Activated CD4-positive, alpha-beta memory T cell treated with anti-CD3 and anti-CD28 coated beads, Interleukin-2, amount 10 ng/mL, durations not matched to agents 7 days and 5 days (primary cell): ENCODE results near the gene TCAF1. TPM values are rescaled to one million over a fixed set of nuclear protein-coding genes. Genes with fewer than 3 reads are reported as not detected.
"Not testable (repeated sequence)": the region's sequence is repeated elsewhere in the genome, so short reads cannot be mapped to it uniquely, and the experiment has no call there.

Experiments
- CTCF ChIA-PET: fragments of 350-600 bp; sonication (Branson Sonifier 250); formaldehyde crosslinking; loops from one replicate; lab custom pipeline; 2021; ENCODE audit warnings: antibody characterized with exemption, inconsistent platforms; lab: Charles Lee
- POLR2A ChIA-PET: fragments of 350-600 bp; sonication (Branson Sonifier 250); formaldehyde crosslinking; loops from one replicate; lab custom pipeline; 2021; ENCODE audit warnings: antibody characterized with exemption; lab: Charles Lee
- DNase-seq: peaks from one replicate; pipeline ENCODE4 v3.0.0-alpha.2; 2020
- H3K27ac Mint-ChIP-seq: one replicate; pipeline ENCODE4 v1.8.0; 2021; ENCODE audit warnings: mild to moderate bottlenecking, mixed read lengths
- H3K27me3 Mint-ChIP-seq: one replicate; pipeline ENCODE4 v1.8.0; 2021; ENCODE audit warnings: mixed read lengths
- H3K36me3 Mint-ChIP-seq: one replicate; pipeline ENCODE4 v1.8.0; 2021; ENCODE audit warnings: low read depth, mixed read lengths
- H3K4me1 Mint-ChIP-seq: one replicate; pipeline ENCODE4 v1.8.0; 2021; ENCODE audit warnings: mixed read lengths
- H3K4me3 Mint-ChIP-seq: one replicate; pipeline ENCODE4 v1.8.0; 2021; ENCODE audit warnings: mild to moderate bottlenecking, mixed read lengths
- H3K9me3 Mint-ChIP-seq: one replicate; pipeline ENCODE4 v1.8.0; 2021; ENCODE audit warnings: mixed read lengths
- total RNA-seq, 2 experiments: library from RNA; stranded (reverse); gene quantifications; one replicate each; pipeline ENCODE4 v1.2.3, GENCODE V29; 2021

TCAF1 gene
- total RNA-seq, 2 experiments from 2014 or later, result 24.7 to 25.2 TPM

GRCh38 chr7:143836088-143836487, 65.9 kb downstream of the TCAF1 start:
- CTCF ChIA-PET, DNase-seq, H3K27me3 Mint-ChIP-seq, H3K4me1 Mint-ChIP-seq, H3K36me3 Mint-ChIP-seq, POLR2A ChIA-PET, H3K9me3 Mint-ChIP-seq: not testable (repeated sequence)
- peak overlapping the region; percentile 73 for H3K4me3 Mint-ChIP-seq
- H3K27ac Mint-ChIP-seq, result peak overlapping the region; percentile 88

GRCh38 chr7:143826578-143826977, 75.4 kb downstream of the TCAF1 start:
- POLR2A ChIA-PET, H3K36me3 Mint-ChIP-seq: not testable (repeated sequence)

DNA sequence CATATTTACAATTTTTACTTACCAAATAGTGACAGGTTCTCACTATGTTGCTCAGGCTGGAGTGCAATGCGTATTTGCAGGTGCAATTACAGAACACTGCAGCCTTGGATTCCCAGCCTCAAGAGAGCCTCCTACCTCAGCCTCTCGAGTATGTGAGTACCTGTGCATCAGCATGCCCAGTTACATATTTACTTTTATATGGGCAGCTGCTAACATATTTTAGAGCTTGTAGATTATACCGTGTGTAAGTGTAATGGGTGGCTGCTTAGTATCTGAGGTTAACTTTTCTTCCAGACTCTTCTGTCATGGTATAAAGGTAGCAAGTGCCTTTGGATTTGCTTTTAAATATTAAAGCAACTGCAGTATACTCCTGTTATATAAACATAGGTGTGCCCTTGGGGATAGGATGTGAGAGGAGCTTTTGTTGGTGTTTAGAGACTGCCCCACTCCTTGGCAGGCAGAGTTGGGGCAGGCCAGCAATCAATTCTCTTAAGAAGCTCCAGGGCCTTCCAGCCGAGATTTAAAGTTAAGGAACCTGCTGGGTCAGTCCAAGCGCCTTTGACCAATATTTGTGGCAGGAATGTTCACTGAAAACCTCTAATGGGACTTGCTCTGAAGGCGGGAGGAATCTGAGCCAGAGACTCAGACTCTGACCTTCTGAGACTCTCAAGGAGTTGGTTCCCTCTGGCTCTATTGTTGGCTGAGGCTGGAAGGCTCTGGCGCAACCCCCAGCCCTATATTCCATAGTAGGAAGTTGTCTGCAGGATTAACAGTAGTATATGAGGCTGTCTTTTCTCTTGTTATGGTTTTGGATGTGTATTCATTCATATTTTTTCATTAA, 77.5 kb downstream of the TCAF1 start:
- H3K4me3 Mint-ChIP-seq, H3K9me3 Mint-ChIP-seq, POLR2A ChIA-PET, H3K27me3 Mint-ChIP-seq, DNase-seq, H3K36me3 Mint-ChIP-seq, H3K27ac Mint-ChIP-seq, CTCF ChIA-PET, H3K4me1 Mint-ChIP-seq: not testable (repeated sequence)

More at GRCh38 chr7:143826578-143826977, 75.4 kb downstream of the TCAF1 start:
- H3K9me3 Mint-ChIP-seq, H3K4me1 Mint-ChIP-seq, H3K27ac Mint-ChIP-seq, H3K27me3 Mint-ChIP-seq, CTCF ChIA-PET, H3K4me3 Mint-ChIP-seq, DNase-seq: not testable (repeated sequence)

DNA sequence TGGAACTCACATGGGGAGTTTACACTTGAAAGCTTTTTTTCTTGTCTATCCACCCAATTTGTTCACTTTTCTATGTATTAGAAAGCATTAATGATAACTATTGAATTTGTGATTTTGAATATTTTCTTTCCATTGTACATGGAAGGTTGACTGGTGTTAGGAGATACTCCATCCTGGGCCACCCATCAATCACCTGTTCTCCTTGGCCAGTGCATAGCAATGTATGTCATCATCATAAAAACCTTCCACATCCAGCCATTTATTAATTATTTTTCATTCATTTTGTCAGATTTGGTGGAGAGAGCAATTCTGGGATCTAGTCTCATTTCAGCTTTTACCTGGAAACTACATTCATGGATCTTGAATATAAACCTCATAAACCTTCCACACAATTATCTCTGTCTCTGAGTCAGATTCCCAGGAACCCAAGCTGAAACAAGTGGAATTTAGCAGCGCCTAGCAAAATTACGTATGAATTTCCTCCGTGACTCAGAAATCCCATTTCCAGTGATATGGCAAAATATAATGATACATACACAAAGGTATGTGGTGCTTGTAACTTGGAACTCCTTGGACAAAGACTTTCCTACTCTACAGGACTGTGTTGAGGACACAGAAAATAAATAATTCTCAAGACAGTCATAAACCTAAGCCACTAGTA, 78.2 kb downstream of the TCAF1 start:
- POLR2A ChIA-PET, H3K27me3 Mint-ChIP-seq: not testable (repeated sequence)

DNA sequence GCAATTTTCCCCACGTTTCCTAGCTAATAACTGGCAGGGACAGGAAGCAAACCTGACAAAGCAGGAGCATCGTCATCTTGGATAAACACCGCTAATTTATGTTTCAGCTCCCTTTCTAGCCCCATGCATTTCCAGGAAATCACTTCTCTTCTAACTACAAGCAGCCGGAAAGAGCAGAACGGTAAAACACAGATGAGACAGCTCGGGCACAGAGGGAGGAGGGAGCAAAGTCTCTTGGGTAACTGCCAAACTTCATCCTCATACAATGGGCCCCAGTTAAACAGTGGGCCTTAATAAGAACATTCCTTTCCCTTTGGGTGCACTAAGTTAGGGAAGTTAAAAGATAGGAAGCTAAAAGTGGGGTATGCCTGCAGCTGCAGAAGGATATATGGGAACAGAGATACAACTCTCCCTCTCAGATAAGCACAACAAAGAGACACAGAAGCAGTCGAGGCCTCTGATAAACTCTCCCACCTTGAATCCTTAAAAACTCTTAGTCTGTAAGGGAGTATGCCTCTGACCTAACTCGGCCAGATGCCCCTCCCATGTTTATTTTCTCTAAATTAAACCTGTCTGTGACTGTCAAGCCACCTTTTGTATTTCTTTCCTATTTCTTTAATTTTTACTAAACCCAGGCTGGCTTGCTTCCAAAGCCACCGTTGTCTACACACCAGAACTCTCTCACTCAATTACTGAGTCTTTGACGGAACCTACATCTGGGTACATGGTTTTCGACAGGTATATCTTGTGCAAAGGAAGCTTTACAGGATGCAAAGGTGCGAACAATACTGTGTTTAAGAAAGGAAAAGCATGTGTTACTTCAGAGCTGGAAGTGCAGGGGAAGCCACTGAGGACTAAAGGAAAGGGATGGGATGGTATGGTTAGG, 80.3 kb downstream of the TCAF1 start:
- H3K27me3 Mint-ChIP-seq, H3K27ac Mint-ChIP-seq, H3K36me3 Mint-ChIP-seq, POLR2A ChIA-PET, CTCF ChIA-PET, H3K4me3 Mint-ChIP-seq, DNase-seq, H3K4me1 Mint-ChIP-seq, H3K9me3 Mint-ChIP-seq: not testable (repeated sequence)

More for the DNA sequence above, 78.2 kb downstream of the TCAF1 start:
- H3K27ac Mint-ChIP-seq, CTCF ChIA-PET, H3K36me3 Mint-ChIP-seq, H3K4me1 Mint-ChIP-seq, H3K4me3 Mint-ChIP-seq, H3K9me3 Mint-ChIP-seq, DNase-seq: not testable (repeated sequence)

- H3K27me3 Mint-ChIP-seq, H3K9me3 Mint-ChIP-seq, H3K36me3 Mint-ChIP-seq, H3K4me1 Mint-ChIP-seq, H3K27ac Mint-ChIP-seq, DNase-seq, H3K4me3 Mint-ChIP-seq, CTCF ChIA-PET, POLR2A ChIA-PET: not testable (repeated sequence)
Measured at GRCh38 chr7:143817873-143818272, 84.1 kb downstream of the TCAF1 start.

DNA sequence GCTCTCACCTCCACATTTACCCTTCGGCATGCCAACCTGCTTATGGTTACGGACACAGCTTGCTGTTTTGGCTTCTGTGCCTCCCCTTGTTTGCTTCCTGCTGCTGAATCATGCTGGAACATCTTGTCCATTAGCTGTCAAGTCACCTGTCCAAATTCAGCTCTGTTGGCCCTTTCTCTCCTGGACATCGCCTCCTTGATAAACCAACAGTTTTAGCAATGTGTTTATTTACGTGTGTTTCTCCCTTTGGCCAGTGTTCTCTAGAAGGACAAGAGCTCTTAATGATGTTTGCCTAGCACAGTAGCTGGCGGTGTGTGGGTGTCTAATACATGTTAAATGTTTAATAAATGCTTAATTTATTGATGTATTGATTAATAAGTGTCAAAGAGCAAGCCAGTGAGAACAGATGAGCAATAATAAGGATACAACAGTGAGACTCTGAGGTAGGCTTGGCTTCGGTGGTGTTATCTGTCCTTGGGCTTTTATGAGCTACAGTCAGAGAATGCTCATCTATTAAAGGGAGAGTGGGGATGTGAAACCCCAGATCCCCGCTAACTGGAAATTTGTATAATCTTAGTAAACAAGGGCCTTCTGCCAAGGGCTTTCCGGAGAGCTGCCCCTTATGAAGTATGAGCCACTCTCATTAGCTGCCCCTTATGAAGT, 85.4 kb downstream of the TCAF1 start:
- H3K9me3 Mint-ChIP-seq, H3K36me3 Mint-ChIP-seq, POLR2A ChIA-PET, DNase-seq, H3K4me3 Mint-ChIP-seq, H3K4me1 Mint-ChIP-seq, H3K27me3 Mint-ChIP-seq, CTCF ChIA-PET, H3K27ac Mint-ChIP-seq: not testable (repeated sequence)

DNA sequence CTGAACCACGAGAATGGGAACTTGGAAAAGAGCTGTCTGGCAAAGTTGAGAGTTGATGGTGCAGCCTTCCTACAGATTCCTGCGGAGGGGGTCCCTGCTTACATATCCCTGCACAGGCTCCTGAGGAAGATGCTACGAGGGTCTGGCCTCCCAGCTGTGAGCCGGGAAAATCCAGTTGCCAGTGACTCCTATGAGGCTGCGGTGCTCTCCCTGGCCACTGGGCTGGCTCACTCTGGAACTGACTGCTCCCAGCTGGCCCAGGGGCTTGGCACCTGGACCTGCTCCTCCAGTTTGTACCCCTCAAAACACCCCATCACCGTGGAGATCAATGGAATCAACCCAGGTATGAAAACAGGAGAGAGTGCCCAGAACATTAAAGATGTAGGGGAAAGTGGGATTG, 91.3 kb downstream of the TCAF1 start:
- H3K27me3 Mint-ChIP-seq, POLR2A ChIA-PET, H3K9me3 Mint-ChIP-seq, H3K4me1 Mint-ChIP-seq, DNase-seq, H3K27ac Mint-ChIP-seq, H3K36me3 Mint-ChIP-seq, CTCF ChIA-PET, H3K4me3 Mint-ChIP-seq: not testable (repeated sequence)

GRCh38 chr7:143806664-143807071, 95.3 kb downstream of the TCAF1 start:
- H3K4me3 Mint-ChIP-seq, H3K27ac Mint-ChIP-seq, H3K9me3 Mint-ChIP-seq, H3K4me1 Mint-ChIP-seq, H3K27me3 Mint-ChIP-seq, DNase-seq, H3K36me3 Mint-ChIP-seq, POLR2A ChIA-PET, CTCF ChIA-PET: not testable (repeated sequence)

Other genes with a start within 250 kb of the TCAF1 start
- gene CTAGE6, start 144.5 kb downstream of the TCAF1 start, total RNA-seq, result 1 to 10 TPM; 3.0 TPM
- not detected for gene OR2F2, start 33.1 kb upstream of the TCAF1 start, total RNA-seq
- gene OR2F1, start 52.7 kb upstream of the TCAF1 start, total RNA-seq, result not detected
- not detected for gene OR6B1, start 98.1 kb upstream of the TCAF1 start, total RNA-seq
- not detected for gene OR2A5, start 146.8 kb upstream of the TCAF1 start, total RNA-seq
- not detected for gene OR2A25, start 167.6 kb upstream of the TCAF1 start, total RNA-seq
- gene OR2A12, start 184.1 kb upstream of the TCAF1 start, total RNA-seq, result not detected
- not detected for gene OR2A2, start 207.4 kb upstream of the TCAF1 start, total RNA-seq
- not detected for gene OR2A14, start 221.0 kb upstream of the TCAF1 start, total RNA-seq